Placental pericyte (primary cell): Measurements from ENCODE around the gene ABRAXAS1. TPM values are rescaled to one million over a fixed set of nuclear protein-coding genes. Genes with fewer than 3 reads are reported as not detected.

Source experiments
- total RNA-seq: library from RNA; depleted of rRNA; stranded (reverse); fragments of >200 nt; gene quantifications from 2 replicates; pipeline ENCODE4 v1.2.3, GENCODE V29; 2012

ABRAXAS1 gene
- 10.5 and 11.6 TPM in 2 replicates for total RNA-seq

DNA sequence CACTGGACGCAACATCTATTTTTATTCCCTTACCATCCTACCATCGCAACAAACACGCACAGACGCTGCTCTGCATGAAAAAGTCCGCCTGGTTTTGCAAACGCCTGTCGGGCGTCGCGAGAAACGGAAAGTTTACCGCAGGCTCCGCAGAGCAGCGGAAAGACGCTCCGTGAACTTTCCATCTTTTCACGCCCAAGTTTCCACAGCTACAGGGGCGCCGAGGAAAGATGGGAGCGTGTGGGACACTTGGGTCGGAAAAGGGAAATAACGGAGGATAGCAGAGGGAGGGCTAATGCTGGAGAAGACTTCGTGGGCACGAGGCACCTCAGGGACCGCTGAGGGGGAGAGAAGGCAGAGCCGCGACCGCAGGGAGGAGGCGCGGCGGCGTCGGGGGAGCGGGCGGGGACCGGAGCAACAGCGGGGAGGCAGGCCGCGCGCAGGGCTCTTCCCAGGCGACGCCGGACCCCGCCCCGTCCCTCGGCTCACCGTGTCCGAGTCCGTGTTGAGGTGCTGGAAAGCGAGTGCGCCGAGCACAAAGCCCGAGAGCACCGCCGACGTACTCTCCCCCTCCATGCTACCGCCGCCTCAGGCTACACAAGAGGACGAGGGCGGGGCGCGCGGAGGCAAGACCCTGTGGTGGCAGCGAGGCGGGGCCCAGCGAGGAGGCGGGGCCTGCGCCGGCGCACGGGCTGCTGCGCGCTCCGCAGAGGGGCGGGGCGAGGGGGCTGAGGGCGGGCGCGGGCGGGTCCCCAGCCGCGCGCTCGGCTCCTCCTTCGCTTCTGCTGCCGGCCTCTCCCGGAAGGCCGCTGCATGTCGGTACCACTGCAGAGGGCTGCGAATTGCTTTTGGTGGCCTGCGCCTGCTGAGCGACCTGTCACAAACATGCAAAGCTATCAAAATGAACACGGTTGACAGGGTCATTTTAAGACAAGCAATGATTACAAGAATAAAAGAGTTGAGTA lies at the start of gene ABRAXAS1:
TSS of gene ABRAXAS1 (minus strand) at position 601 of the 962 bp plus-strand sequence. CDS start at position 573, 28 bp downstream.

DNA sequence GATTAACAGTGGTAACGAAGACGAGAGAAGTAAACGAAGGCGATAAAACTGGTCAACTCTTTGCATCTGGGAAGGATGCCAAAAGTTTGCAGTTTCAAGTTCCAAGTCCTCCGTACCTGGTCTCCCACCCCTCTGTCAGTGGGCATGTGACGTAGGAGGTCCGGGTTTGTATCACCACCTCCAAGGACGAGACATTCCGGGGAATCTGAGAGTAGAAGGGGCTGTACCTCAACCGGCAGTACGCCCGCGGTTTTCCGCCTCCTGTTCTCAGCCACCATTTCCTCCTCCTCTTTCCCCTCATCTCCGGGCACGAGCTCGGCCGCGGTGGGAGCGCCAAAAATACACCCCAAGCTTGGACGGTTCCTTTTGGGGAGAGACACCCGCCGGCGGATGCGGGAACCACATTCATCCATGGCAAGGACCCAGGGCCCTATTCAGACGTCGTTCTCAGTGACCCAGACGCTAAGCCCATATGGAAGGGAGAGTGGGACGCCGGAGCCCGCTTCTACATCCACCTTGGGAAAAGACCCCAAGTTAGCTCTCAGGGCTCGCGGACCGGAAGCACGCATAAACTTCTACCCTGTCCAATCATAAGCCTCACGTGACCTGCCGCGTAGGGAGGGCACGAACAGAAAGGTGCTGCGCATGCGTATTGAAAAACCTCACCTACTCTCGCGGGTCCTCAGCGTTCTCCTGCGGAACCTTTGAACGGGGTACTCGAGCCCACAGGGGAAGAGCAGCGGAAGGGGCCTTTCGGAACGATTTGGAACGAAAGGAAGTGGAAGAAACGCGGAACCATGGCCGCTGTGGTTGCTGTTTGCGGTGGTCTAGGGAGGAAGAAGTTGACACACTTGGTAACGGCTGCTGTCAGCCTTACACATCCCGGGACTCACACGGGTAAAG lies 29.4 kb downstream of the ABRAXAS1 start, which contains the start of the genes HELQ and MRPS18C:
TSS of gene HELQ (minus strand) at position 543 of the 903 bp plus-strand sequence. CDS start at position 413, 130 bp downstream.
TSS of gene MRPS18C (plus strand) at position 778 of the 903 bp plus-strand sequence. CDS start at position 798, 20 bp downstream.

Other genes starting within 250 kb of the ABRAXAS1 start
- gene COQ2, start 200.3 kb downstream of the ABRAXAS1 start, total RNA-seq = 7.9 and 12.2 TPM in 2 replicates
- 0.14 and 0.66 TPM in 2 replicates for gene HPSE, start 150.3 kb downstream of the ABRAXAS1 start, total RNA-seq
- 13.7 and 16.0 TPM in 2 replicates for gene HELQ, start 29.3 kb downstream of the ABRAXAS1 start, total RNA-seq
- gene MRPS18C, start 29.0 kb downstream of the ABRAXAS1 start, total RNA-seq = 14.9 and 20.3 TPM in 2 replicates
- gene GPAT3, start 51.0 kb upstream of the ABRAXAS1 start, total RNA-seq = 2.0 and 8.3 TPM in 2 replicates